ENCODE data around the gene MRPS2. TPM values are rescaled to one million over a fixed set of nuclear protein-coding genes. Genes with fewer than 3 reads are reported as not detected.

The MRPS2 gene
- total and polyA plus RNA-seq, 9 of the 15 experiments (the other 6 are each of a cell fraction or from before 2014, with no cell fraction given), result 8.0 to 167 (median 81.3) TPM

- TF ChIP-seq JUN (IDR thresholded peaks at IDR 0.05; ENCODE audit: borderline replicate concordance, low read depth, low read length) (no peak), JUN (CRISPR knock-in tag; IDR thresholded peaks at IDR 0.05; ENCODE audit: borderline replicate concordance) (no peak), IFI16 (CRISPR knock-in tag; IDR thresholded peaks at IDR 0.05) (no peak), SP2 (IDR thresholded peaks at IDR 0.05; ENCODE audit: extremely low read depth, low read depth, low read length, poor library complexity, severe bottlenecking) (no peak), ILF3 (IDR thresholded peaks at IDR 0.05; ENCODE audit: borderline replicate concordance) (no peak)
Measured at GRCh38 chr9:135522931-135523330, 22.4 kb downstream of the MRPS2 start (continued).

GRCh38 chr9:135523521-135524129 lies 23.1 kb downstream of the MRPS2 start:
- BruUV-seq (replicated peaks), result no TSS peak
- Histone ChIP-seq H3K4me2 (ENCODE audit: insufficient read depth, low read length) (no peak overlapping the region), H3K9ac (ENCODE audit: insufficient read depth in 1 of 2, low read depth in 2 of 2, low read length in 2 of 2) (no peak overlapping the region), H3K36me3 (ENCODE audit: control insufficient read depth, insufficient read depth, low read length) (no peaks in the 10 kb centered on the region), H3K27ac (ENCODE audit: extremely low read depth, low read depth, low read length) (no peak overlapping the region), H3K4me1 (replicated peaks in 1 of 2; ENCODE audit: control insufficient read depth in 2 of 2, insufficient read depth in 2 of 2, low read length in 2 of 2) (peaks cover 9 to 39% of the 10 kb centered on the region in 2 experiments; a peak in 3 of 5 replicates), H3K27me3 (ENCODE audit: control insufficient read depth in 2 of 2, insufficient read depth in 2 of 2, low read length in 2 of 2) (no peaks in the 10 kb centered on the region), H4K20me1 (replicated peaks; ENCODE audit: control insufficient read depth, insufficient read depth, low read length) (no peaks in the 10 kb centered on the region), H3K4me3 (no peak overlapping the region), H3K9me3 (replicated peaks; ENCODE audit: control insufficient read depth, insufficient read depth, low read depth, low read length) (no peaks in the 10 kb centered on the region), H2AFZ (ENCODE audit: low read depth, low read length) (no peak overlapping the region), H3K79me2 (ENCODE audit: control insufficient read depth, insufficient read depth, low read length) (no peaks in the 10 kb centered on the region), H3K9me1 (ENCODE audit: control insufficient read depth, insufficient read depth, low read length) (no peaks in the 10 kb centered on the region)
- TF ChIP-seq FOXK1 (CRISPR knock-in tag; IDR thresholded peaks at IDR 0.05; ENCODE audit: borderline replicate concordance) (no peak), BHLHE40 (IDR thresholded peaks at IDR 0.05; ENCODE audit: low read length) (peak; percentile 54)
- ChIA-PET CTCF (ENCODE audit: low intra/inter-chr PET ratio) (no interaction called here), POLR2A (interaction anchor here (0.6 kb wide), 2 partner anchors 184 kb away, joined by 3 read pairs; no protein-coding TSS in a partner anchor)
- intact Hi-C loops (cut with micrococcal nuclease) (no loop called here), in situ Hi-C loops (cut with MboI) (no loop called here)
- no peak for ATAC-seq
- peak in 1 of 4 experiments; percentile 29 for DNase-seq (ENCODE audit: extremely low read depth in 1 of 4, low spot score in 3 of 4)
- WGBS (ENCODE audit: insufficient coverage, low coverage, missing lambda C conversion rate), result 34% methylated on average over 19 of the region's 21 CpGs
- no peak for FAIRE-seq
